Activated CD4-positive, alpha-beta T cell treated with anti-CD3 and anti-CD28 coated beads, Interleukin-10, Interleukin-2, amounts not matched to agents 100 ng/mL and 50 ng/mL, durations not matched to agents 16 hours and 8 hours (primary cell): ENCODE measurements around the gene C6orf136.
A peak's percentile ranks its signal among the peaks of the same experiment; 100 is the strongest.

Experiments
- DNase-seq: peaks from one replicate; pipeline ENCODE4 v3.0.0-alpha.2; 2020

C6orf136 gene

GRCh38 chr6:30646450-30647241, at the start of gene C6orf136:
C6orf136 (plus strand) TSS chr6:30647133; CDS start chr6:30647232, 99 bp downstream.
- DNase-seq = peak; percentile 97

GRCh38 chr6:30597315-30598144, 49.4 kb upstream of the C6orf136 start:
- peak; percentile 79 for DNase-seq

- DNase-seq = no peak
These were observed 47.9 kb upstream of the C6orf136 start for GRCh38 chr6:30598912-30599624.

GRCh38 chr6:30599625-30600324, 47.2 kb upstream of the C6orf136 start:
- no peak for DNase-seq

- no peak for DNase-seq
These were observed 46.4 kb upstream of the C6orf136 start for GRCh38 chr6:30600451-30600961.

- no peak for DNase-seq
These were observed 45.5 kb upstream of the C6orf136 start for GRCh38 chr6:30601436-30601814.

GRCh38 chr6:30601815-30602641, 44.9 kb upstream of the C6orf136 start:
- DNase-seq = no peak

- DNase-seq = no peak
These were observed 43.0 kb upstream of the C6orf136 start for GRCh38 chr6:30603961-30604360.

- DNase-seq = no peak
These were observed 36.9 kb upstream of the C6orf136 start for GRCh38 chr6:30610065-30610464.

- DNase-seq = no peak
These were observed 35.6 kb upstream of the C6orf136 start for GRCh38 chr6:30611150-30611855.

- no peak for DNase-seq
These were observed 35.1 kb upstream of the C6orf136 start for GRCh38 chr6:30611856-30612194.

- DNase-seq = no peak
These were observed 34.7 kb upstream of the C6orf136 start for GRCh38 chr6:30612213-30612612.

GRCh38 chr6:30612687-30613248, 34.2 kb upstream of the C6orf136 start:
- DNase-seq = no peak

GRCh38 chr6:30613251-30614043, 33.5 kb upstream of the C6orf136 start:
- peak; percentile 38 for DNase-seq

GRCh38 chr6:30614044-30614842, 32.7 kb upstream of the C6orf136 start:
- DNase-seq = no peak

- peak; percentile 96 for DNase-seq
These were observed 32.1 kb upstream of the C6orf136 start for GRCh38 chr6:30614843-30615218.

GRCh38 chr6:30615219-30615957, 31.5 kb upstream of the C6orf136 start:
- DNase-seq = peak; percentile 70
